Endothelial cell of umbilical vein (primary cell): ENCODE data around the gene COL4A1. TPM values are rescaled to one million over a fixed set of nuclear protein-coding genes. Genes with fewer than 3 reads are reported as not detected.

Experiments used
- BruUV-seq: library from RNA; stranded (reverse); fragments of 400-500 nt; replicated peaks from 2 replicates; lab custom pipeline; 2021; lab: Mats Ljungman, UMichigan
- CTCF ChIA-PET: fragments of 300-600, 350-600 bp; sonication (Branson Sonifier 250); formaldehyde crosslinking; loops from one replicate; lab custom pipeline; 2021; ENCODE audit warnings: antibody characterized with exemption, inconsistent platforms; lab: Charles Lee
- POLR2A ChIA-PET: fragments of 300-600, 350-600 bp; sonication (Branson Sonifier 250); formaldehyde crosslinking; loops from one replicate; lab custom pipeline; 2021; ENCODE audit warnings: antibody characterized with exemption, inconsistent platforms; lab: Charles Lee
- DNase-seq: peaks from one replicate; pipeline ENCODE4 v3.0.0-alpha.2; 2011; ENCODE audit warnings: low read depth, low spot score
- FAIRE-seq: peaks from 2 replicates; lab custom pipeline; 2011; peaks lifted over from hg19 to GRCh38; lab: Jason Lieb, UNC
- H2AFZ ChIP-seq: 2 replicates; pipeline ENCODE4 v1.6.0; 2012; ENCODE audit warnings: low read depth, low read length, control low read depth, inconsistent platforms
- H3K27ac ChIP-seq: 2 replicates; pipeline ENCODE4 v1.5.1; 2011; ENCODE audit warnings: low read depth, mild to moderate bottlenecking, control low read depth, low read length, moderate library complexity; ENCODE audit not compliant: insufficient read depth
- H3K27me3 ChIP-seq, 2 experiments: 2 replicates each; pipeline versions ENCODE4 v1.6.0 to v1.6.1; 2011; ENCODE audit warnings: low read length in 2 of 2, mixed read lengths in 1 of 2; ENCODE audit not compliant: control insufficient read depth in 2 of 2, insufficient read depth in 2 of 2
- H3K36me3 ChIP-seq, 2 experiments: 2 replicates in 1 of 2; 3 replicates in 1 of 2; pipeline ENCODE4 v1.5.1; 2011; ENCODE audit warnings: low read length in 2 of 2, mild to moderate bottlenecking in 1 of 2, moderate library complexity in 1 of 2; ENCODE audit not compliant: control insufficient read depth in 2 of 2, insufficient read depth in 2 of 2; ENCODE audit errors: extremely low read depth in 1 of 2
- H3K4me1 ChIP-seq: 3 replicates; pipeline ENCODE4 v1.5.1; 2011; ENCODE audit warnings: mild to moderate bottlenecking, low read length; ENCODE audit not compliant: control insufficient read depth, insufficient read depth; ENCODE audit errors: extremely low read depth
- H3K4me2 ChIP-seq: 2 replicates; pipeline ENCODE4 v1.6.1; 2011; ENCODE audit warnings: low read length, control low read depth, mixed read lengths; ENCODE audit not compliant: insufficient read depth
- H3K4me3 ChIP-seq, 3 experiments: fragments of 200-600 bp in 1 of 3; sonication (generic), shearing (Covaris generic) in 1 of 3; replicated peaks in 1 of 3; 2 replicates each; pipeline ENCODE4 v1.5.1; 2011 to 2016; ENCODE audit warnings: control low read depth in 3 of 3, low read length in 3 of 3, mild to moderate bottlenecking in 2 of 3, inconsistent platforms in 1 of 3, low read depth in 1 of 3, moderate library complexity in 1 of 3; ENCODE audit not compliant: insufficient read depth in 1 of 3
- H3K79me2 ChIP-seq: 2 replicates; pipeline ENCODE4 v1.6.0; 2012; ENCODE audit warnings: low read length, inconsistent platforms; ENCODE audit not compliant: control insufficient read depth, insufficient read depth
- H3K9ac ChIP-seq: replicated peaks from 2 replicates; pipeline ENCODE3; 2011; ENCODE audit warnings: low read length, control low read depth; ENCODE audit not compliant: insufficient read depth; ENCODE audit errors: extremely low read depth
- H3K9me1 ChIP-seq: replicated peaks from 3 replicates; pipeline ENCODE4 v1.6.0; 2011; ENCODE audit warnings: mild to moderate bottlenecking, low read length; ENCODE audit not compliant: control insufficient read depth, insufficient read depth; ENCODE audit errors: extremely low read depth
- H3K9me3 ChIP-seq: replicated peaks from 2 replicates; pipeline ENCODE4 v1.5.1; 2012; ENCODE audit warnings: low read length, inconsistent platforms; ENCODE audit not compliant: control insufficient read depth, insufficient read depth
- H4K20me1 ChIP-seq: replicated peaks from 2 replicates; pipeline ENCODE3; 2011; ENCODE audit warnings: mild to moderate bottlenecking, low read length; ENCODE audit not compliant: control insufficient read depth, insufficient read depth; ENCODE audit errors: extremely low read depth
- EZH2 ChIP-seq: IDR thresholded peaks from 2 replicates; pipeline ENCODE4 v1.6.1; 2012; ENCODE audit warnings: borderline replicate concordance, low read depth, mild to moderate bottlenecking, moderate library complexity, low read length, inconsistent platforms; ENCODE audit not compliant: severe bottlenecking
- FOS ChIP-seq: IDR thresholded peaks from 2 replicates; pipeline ENCODE4 v1.6.1; 2011; ENCODE audit warnings: mild to moderate bottlenecking, low read length, moderate library complexity, borderline replicate concordance; ENCODE audit not compliant: insufficient read depth
- GATA2 ChIP-seq: IDR thresholded peaks from 2 replicates; pipeline ENCODE4 v1.7.0; 2011; ENCODE audit warnings: low read depth, mild to moderate bottlenecking, moderate library complexity, mixed read lengths, low read length; ENCODE audit not compliant: insufficient read length, insufficient read depth
- JUN ChIP-seq: IDR thresholded peaks from 2 replicates; pipeline ENCODE4 v1.6.1; 2011; ENCODE audit warnings: borderline replicate concordance, low read depth; ENCODE audit not compliant: insufficient read length, insufficient read depth
- MYC ChIP-seq: IDR thresholded peaks from one replicate; pipeline ENCODE4 v1.6.1; 2011; ENCODE audit warnings: mild to moderate bottlenecking, low read depth, low read length
- POLR2A ChIP-seq: IDR thresholded peaks from 2 replicates; pipeline ENCODE4 v1.6.1; 2012; ENCODE audit warnings: low read depth, mild to moderate bottlenecking, control low read depth, low read length
- POLR2AphosphoS5 ChIP-seq: IDR thresholded peaks from 2 replicates; pipeline ENCODE4 v1.6.1; 2012; ENCODE audit warnings: low read depth, mild to moderate bottlenecking, control low read depth, low read length, moderate library complexity; ENCODE audit not compliant: insufficient read depth
- dilution Hi-C: fragments of 300-500 bp; cut with MboI; formaldehyde crosslinking; loops from one replicate; pipeline ENCODE4 v1.15.0; 2019; ENCODE audit warnings: low sequenced_read_pairs; ENCODE audit not compliant: extremely low pct_ligation_motif_present
- intact Hi-C: fragments of 100-400 bp; cut with micrococcal nuclease; formaldehyde crosslinking; loops from one replicate; pipeline ENCODE4 v1.10.0; 2022
- polyA plus RNA-seq, 4 experiments: library from polyadenylated mRNA; depleted of rRNA in 3 of 4; stranded (reverse) in 3 of 4; unstranded in 1 of 4; fragments of >200 nt; gene quantifications; 2 replicates each; pipeline versions ENCODE4 v1.2.1 to v1.2.3, GENCODE V29; 2011 to 2012; ENCODE audit warnings: missing spikeins in 1 of 4
- total RNA-seq: library from RNA; stranded (reverse); gene quantifications from 2 replicates; pipeline ENCODE4 v1.2.3, GENCODE V29; 2021
- TF ChIP-seq, protein P1 (sequence below): IDR thresholded peaks from 2 replicates; pipeline ENCODE4 v1.6.1; 2011; ENCODE audit not compliant: insufficient read depth, insufficient read length
- TF ChIP-seq, protein P2 (sequence below), 2 donors: IDR thresholded peaks; 1 replicate in 1 of 2; 2 replicates in 1 of 2; pipeline ENCODE4 v1.5.1; 2011; ENCODE audit warnings: low read length in 2 of 2, mild to moderate bottlenecking in 2 of 2, moderate library complexity in 2 of 2, control low read depth in 1 of 2, inconsistent platforms in 1 of 2, low read depth in 1 of 2; ENCODE audit not compliant: insufficient read depth in 1 of 2; ENCODE audit errors: extremely low read depth in 1 of 2

COL4A1 gene
- total and polyA plus RNA-seq, 2 donors (not counting 3 experiments of a cell fraction or from before 2014, with no cell fraction given) = 384 to 1,119 TPM

GRCh38 chr13:110285991-110286832 lies 20.7 kb downstream of the COL4A1 start:
- TF ChIP-seq POLR2A (no peak), JUN (no peak), POLR2AphosphoS5 (no peak), MYC (no peak), GATA2 (no peak), FOS (no peak), EZH2 (no peak)
- TF ChIP-seq, protein P1, sequence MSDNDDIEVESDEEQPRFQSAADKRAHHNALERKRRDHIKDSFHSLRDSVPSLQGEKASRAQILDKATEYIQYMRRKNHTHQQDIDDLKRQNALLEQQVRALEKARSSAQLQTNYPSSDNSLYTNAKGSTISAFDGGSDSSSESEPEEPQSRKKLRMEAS = no peak
- TF ChIP-seq, protein P2, sequence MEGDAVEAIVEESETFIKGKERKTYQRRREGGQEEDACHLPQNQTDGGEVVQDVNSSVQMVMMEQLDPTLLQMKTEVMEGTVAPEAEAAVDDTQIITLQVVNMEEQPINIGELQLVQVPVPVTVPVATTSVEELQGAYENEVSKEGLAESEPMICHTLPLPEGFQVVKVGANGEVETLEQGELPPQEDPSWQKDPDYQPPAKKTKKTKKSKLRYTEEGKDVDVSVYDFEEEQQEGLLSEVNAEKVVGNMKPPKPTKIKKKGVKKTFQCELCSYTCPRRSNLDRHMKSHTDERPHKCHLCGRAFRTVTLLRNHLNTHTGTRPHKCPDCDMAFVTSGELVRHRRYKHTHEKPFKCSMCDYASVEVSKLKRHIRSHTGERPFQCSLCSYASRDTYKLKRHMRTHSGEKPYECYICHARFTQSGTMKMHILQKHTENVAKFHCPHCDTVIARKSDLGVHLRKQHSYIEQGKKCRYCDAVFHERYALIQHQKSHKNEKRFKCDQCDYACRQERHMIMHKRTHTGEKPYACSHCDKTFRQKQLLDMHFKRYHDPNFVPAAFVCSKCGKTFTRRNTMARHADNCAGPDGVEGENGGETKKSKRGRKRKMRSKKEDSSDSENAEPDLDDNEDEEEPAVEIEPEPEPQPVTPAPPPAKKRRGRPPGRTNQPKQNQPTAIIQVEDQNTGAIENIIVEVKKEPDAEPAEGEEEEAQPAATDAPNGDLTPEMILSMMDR (IDR thresholded peaks at IDR 0.05; ENCODE audit: extremely low read depth in 1 of 2, insufficient read depth in 1 of 2, low read depth in 1 of 2, low read length in 2 of 2) = no peak
- H3K4me1 ChIP-seq = no peaks in the 10 kb centered on the region
- H3K9me3 ChIP-seq = no peaks in the 10 kb centered on the region
- no peak overlapping the region for H3K4me2 ChIP-seq
- H3K9me1 ChIP-seq = no peaks in the 10 kb centered on the region
- peaks cover 27% of the 10 kb centered on the region for H3K79me2 ChIP-seq
- dilution Hi-C loops (no loop called here), intact Hi-C loops (no loop called here)
- ChIA-PET POLR2A (no interaction called here), CTCF (interaction anchor here (0.8 to 1.1 kb wide), 2 partner anchors 10 to 19 kb away, joined by 3 read pairs; no protein-coding TSS in a partner anchor)
- peaks cover 7 to 10% of the 10 kb centered on the region in 2 experiments for H3K36me3 ChIP-seq
- no peaks in the 10 kb centered on the region for H3K27me3 ChIP-seq
- H4K20me1 ChIP-seq = peaks cover 2% of the 10 kb centered on the region
- H3K9ac ChIP-seq = no peak overlapping the region
- no peak overlapping the region for H2AFZ ChIP-seq
- no peak overlapping the region for H3K27ac ChIP-seq
- DNase-seq (no peak), FAIRE-seq (no peak)
- H3K4me3 ChIP-seq = no peak overlapping the region
- BruUV-seq = no TSS peak
